Kidney (tissue), 14 donors: ENCODE measurements around the gene KRTAP5-2. TPM values are rescaled to one million over a fixed set of nuclear protein-coding genes. Genes with fewer than 3 reads are reported as not detected.
"Not testable (repeated sequence)": the region's sequence is repeated elsewhere in the genome, so short reads cannot be mapped to it uniquely, and the experiment has no call there.

Experiments used
- DNase-seq, 5 donors: peaks; one replicate each; pipeline ENCODE4 v3.0.0-alpha.2; 2013 to 2020
- FAIRE-seq: peaks from 2 replicates; lab custom pipeline; 2012; peaks lifted over from hg19 to GRCh38; lab: Jason Lieb, UNC
- H3K27ac ChIP-seq, 2 donors: one replicate each; pipeline ENCODE4 v1.7.0; 2013; ENCODE audit warnings: low read depth in 2 of 2, low read length in 2 of 2, inconsistent platforms in 1 of 2
- H3K27me3 ChIP-seq: one replicate; pipeline ENCODE4 v1.7.1; 2013; ENCODE audit warnings: low read length, inconsistent platforms; ENCODE audit not compliant: control insufficient read depth, insufficient read depth
- H3K36me3 ChIP-seq, 3 donors: one replicate each; pipeline versions ENCODE4 v1.7.0 to v1.7.1; 2013; ENCODE audit warnings: low read length in 3 of 3, control low read depth in 1 of 3, inconsistent platforms in 1 of 3; ENCODE audit not compliant: insufficient read depth in 3 of 3, control insufficient read depth in 2 of 3
- H3K4me1 ChIP-seq, 3 donors: one replicate each; pipeline versions ENCODE4 v1.7.0 to v1.7.1; 2013; ENCODE audit warnings: low read length in 3 of 3, inconsistent platforms in 1 of 3, low read depth in 1 of 3; ENCODE audit not compliant: control insufficient read depth in 2 of 3, insufficient read depth in 2 of 3
- H3K4me3 ChIP-seq, 3 donors: one replicate each; pipeline versions ENCODE4 v1.7.0 to v1.8.1; 2013; ENCODE audit warnings: low read length in 3 of 3, control low read depth in 1 of 3, inconsistent platforms in 1 of 3
- H3K9ac ChIP-seq, 3 donors: one replicate each; pipeline versions ENCODE4 v1.7.0 to v1.7.1; 2013; ENCODE audit warnings: low read length in 3 of 3, control low read depth in 1 of 3, inconsistent platforms in 1 of 3
- H3K9me3 ChIP-seq, 3 donors: one replicate each; pipeline versions ENCODE4 v1.7.0 to v1.7.1; 2013; ENCODE audit warnings: low read length in 3 of 3, control low read depth in 1 of 3, inconsistent platforms in 1 of 3; ENCODE audit not compliant: control insufficient read depth in 2 of 3, insufficient read depth in 1 of 3
- intact Hi-C: fragments of 100-400 bp; cut with DNase I; formaldehyde crosslinking; loops from one replicate; pipeline ENCODE4 v1.11.1; 2022
- polyA plus RNA-seq: library from polyadenylated mRNA; stranded (reverse); fragments of 350-450 nt; fragmentation: Illumina TruSeq; extraction: RNeasy Lipid Tissue Mini Kit (QIAGEN cat#74804); gene quantifications from one replicate; pipeline ENCODE4 v1.2.3, GENCODE V29; 2014; ENCODE audit warnings: low read depth, low replicate concordance; ENCODE audit not compliant: insufficient read depth
- total RNA-seq: library from RNA; stranded (reverse); fragmentation: NEBNext Ultra II Directional; extraction: Animal tissue kit (Norgen Biotek cat#: 25700); gene quantifications from one replicate; pipeline ENCODE4 v1.2.1, GENCODE V29; 2021
- TF ChIP-seq, protein P1 (sequence below): IDR thresholded peaks from 3 replicates; pipeline ENCODE4 v1.5.1; 2012; ENCODE audit warnings: mild to moderate bottlenecking, moderate library complexity, borderline replicate concordance; ENCODE audit not compliant: insufficient read depth; ENCODE audit errors: extremely low read depth
- donor health status: control.
- donor health status: control.
- donor health status: control.
- donor health status: control.
- donor health status: control.
- donor health status: DM: yes; HTN: yes; CAD: no.
- donor health status: Normal renal cell carcinoma (clear cell type).

KRTAP5-2 gene
- total and polyA plus RNA-seq, 2 donors from 2014 or later = not detected

DNA sequence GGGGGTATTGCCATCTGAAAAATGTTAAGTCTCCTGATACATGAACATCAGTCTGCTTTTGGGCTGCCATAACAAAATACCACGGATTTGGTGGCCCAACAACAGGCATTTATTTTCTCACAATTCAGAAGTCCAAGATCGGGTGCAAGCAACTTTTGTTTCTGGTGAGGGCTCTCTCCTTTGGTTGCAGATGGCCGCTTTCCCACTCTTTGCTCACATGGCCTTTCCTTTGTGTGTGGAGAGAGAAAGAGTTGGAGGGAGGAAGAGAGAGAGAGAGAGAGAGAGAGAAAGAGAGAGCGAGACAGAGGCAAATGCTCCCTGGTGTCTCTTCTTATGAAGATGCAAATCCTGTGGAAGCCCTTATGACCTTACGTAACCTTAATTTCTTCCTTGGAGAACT is 2.5 kb upstream of the KRTAP5-2 start:
- Histone ChIP-seq H3K4me3 (no peak overlapping the region), H3K36me3 (no peaks in the 10 kb centered on the region), H3K9ac (no peak overlapping the region), H3K27ac (no peak overlapping the region), H3K27me3 (no peaks in the 10 kb centered on the region), H3K4me1 (peaks cover 0 to 2% (median 0%) of the 10 kb centered on the region in 3 donors), H3K9me3 (no peaks in the 10 kb centered on the region)
- TF ChIP-seq, protein P1, sequence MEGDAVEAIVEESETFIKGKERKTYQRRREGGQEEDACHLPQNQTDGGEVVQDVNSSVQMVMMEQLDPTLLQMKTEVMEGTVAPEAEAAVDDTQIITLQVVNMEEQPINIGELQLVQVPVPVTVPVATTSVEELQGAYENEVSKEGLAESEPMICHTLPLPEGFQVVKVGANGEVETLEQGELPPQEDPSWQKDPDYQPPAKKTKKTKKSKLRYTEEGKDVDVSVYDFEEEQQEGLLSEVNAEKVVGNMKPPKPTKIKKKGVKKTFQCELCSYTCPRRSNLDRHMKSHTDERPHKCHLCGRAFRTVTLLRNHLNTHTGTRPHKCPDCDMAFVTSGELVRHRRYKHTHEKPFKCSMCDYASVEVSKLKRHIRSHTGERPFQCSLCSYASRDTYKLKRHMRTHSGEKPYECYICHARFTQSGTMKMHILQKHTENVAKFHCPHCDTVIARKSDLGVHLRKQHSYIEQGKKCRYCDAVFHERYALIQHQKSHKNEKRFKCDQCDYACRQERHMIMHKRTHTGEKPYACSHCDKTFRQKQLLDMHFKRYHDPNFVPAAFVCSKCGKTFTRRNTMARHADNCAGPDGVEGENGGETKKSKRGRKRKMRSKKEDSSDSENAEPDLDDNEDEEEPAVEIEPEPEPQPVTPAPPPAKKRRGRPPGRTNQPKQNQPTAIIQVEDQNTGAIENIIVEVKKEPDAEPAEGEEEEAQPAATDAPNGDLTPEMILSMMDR = no peak
- no peak for FAIRE-seq
- DNase-seq = no peak
- intact Hi-C loops = no loop called here

DNA sequence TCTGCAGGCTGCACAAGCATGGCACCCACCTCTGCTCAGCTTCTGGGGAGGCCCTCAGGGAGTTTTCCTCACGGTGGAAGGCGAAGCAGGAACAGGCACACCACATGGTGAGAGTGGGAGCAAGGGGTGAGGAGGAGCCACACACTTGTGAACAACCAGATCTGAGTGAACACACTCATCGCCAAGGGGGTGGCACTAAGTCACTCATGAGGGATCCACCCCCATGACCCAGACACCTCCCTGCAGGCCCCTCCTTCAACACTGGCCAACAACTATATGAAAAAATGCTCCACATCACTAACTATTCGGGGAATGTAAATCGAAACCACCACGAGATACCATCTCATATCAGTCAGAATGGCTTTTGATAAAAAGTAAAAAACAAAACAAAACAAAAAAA is 722 bp upstream of the KRTAP5-2 start:
- TF ChIP-seq, protein P1 = no peak
- Histone ChIP-seq H3K9ac (no peak overlapping the region), H3K27ac (no peak overlapping the region), H3K36me3 (no peaks in the 10 kb centered on the region), H3K27me3 (no peaks in the 10 kb centered on the region), H3K4me3 (no peak overlapping the region), H3K4me1 (peaks cover 0 to 2% (median 0%) of the 10 kb centered on the region in 3 donors), H3K9me3 (no peaks in the 10 kb centered on the region)
- FAIRE-seq = no peak
- peak in 1 of 5 donors; percentile 11 for DNase-seq
- intact Hi-C loops = no loop called here

DNA sequence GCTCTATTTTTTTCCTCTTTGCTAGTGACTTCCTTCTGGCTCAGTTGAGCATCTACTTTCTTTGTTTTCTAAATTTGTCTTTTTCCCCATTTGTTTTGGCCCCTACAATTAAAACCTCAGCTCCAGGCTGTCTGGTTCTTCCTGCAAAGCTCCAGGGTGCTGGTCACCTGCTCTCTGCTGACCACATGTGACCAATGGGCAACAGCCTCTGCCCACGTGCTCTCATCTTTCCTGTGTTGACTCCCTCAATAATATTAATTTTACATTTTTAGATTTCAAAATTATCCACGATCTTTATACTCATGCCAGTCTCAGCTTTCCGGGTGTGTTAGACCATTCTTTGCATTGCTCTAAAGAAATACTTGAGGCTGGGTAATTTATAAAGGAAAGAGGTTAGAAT is 312 bp upstream of the KRTAP5-2 start:
- H3K4me3 ChIP-seq, H3K9me3 ChIP-seq, H3K27ac ChIP-seq, H3K27me3 ChIP-seq, H3K4me1 ChIP-seq, FAIRE-seq, H3K36me3 ChIP-seq, DNase-seq, H3K9ac ChIP-seq, intact Hi-C loops: not testable (repeated sequence)

- no peak for FAIRE-seq
- Histone ChIP-seq H3K9me3 (no peaks in the 10 kb centered on the region), H3K36me3 (no peaks in the 10 kb centered on the region), H3K27ac (no peak overlapping the region), H3K27me3 (no peaks in the 10 kb centered on the region), H3K9ac (no peak overlapping the region), H3K4me3 (no peak overlapping the region), H3K4me1 (peaks cover 0 to 2% (median 0%) of the 10 kb centered on the region in 3 donors)
- TF ChIP-seq, protein P1 = no peak
- intact Hi-C loops = no loop called here
- peak in 1 of 5 donors; percentile 43 for DNase-seq
These were observed 632 bp downstream of the KRTAP5-2 start for GRCh38 chr11:1597331-1597993.

GRCh38 chr11:1596576-1597121 is 1.4 kb downstream of the KRTAP5-2 start:
- FAIRE-seq, H3K9me3 ChIP-seq, H3K27me3 ChIP-seq, intact Hi-C loops, H3K9ac ChIP-seq, H3K27ac ChIP-seq, H3K36me3 ChIP-seq, H3K4me1 ChIP-seq, H3K4me3 ChIP-seq: not testable (repeated sequence)
- DNase-seq = peak in 1 of 5 donors; percentile 37

DNA sequence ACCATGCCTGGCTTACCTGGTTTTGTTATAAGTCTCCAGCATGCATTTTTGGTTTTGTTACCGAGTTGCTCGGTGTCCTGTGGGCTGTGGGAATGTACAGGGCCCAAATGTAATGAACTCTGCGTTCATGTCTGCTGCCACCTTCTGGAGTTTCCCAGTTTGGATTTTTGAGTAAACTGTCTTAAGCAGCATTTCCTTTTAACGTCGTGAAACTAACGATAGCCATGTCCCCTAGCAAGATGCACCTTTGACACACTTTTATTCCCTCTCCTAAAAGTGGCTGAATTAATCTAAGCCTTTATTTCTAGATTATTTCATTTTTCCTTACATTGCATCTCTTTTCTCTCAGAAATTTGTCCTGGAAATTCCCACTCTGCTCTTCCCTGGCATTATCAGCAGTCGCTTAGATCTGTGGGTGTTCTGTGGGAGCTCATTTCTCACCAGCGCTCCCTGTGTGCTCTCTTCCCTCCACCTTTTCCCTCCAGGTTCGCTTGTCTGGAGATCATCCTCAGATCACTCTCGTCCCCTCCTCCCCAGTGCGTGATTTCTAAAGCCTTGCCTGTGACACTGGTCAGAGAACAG is 2.0 kb downstream of the KRTAP5-2 start:
- H3K4me1 ChIP-seq, H3K9me3 ChIP-seq, H3K27me3 ChIP-seq, H3K9ac ChIP-seq, intact Hi-C loops, FAIRE-seq, H3K27ac ChIP-seq, H3K36me3 ChIP-seq, H3K4me3 ChIP-seq: not testable (repeated sequence)
- DNase-seq = peak in 3 of 5 donors; percentile 21 to 42 (median 29)
